ENCODE data around the gene RNF214. TPM values are rescaled to one million over a fixed set of nuclear protein-coding genes. Genes with fewer than 3 reads are reported as not detected.

The RNF214 gene
- total and polyA plus RNA-seq, 12 donors, result 7.3 to 33.5 (median 25.4) TPM

DNA sequence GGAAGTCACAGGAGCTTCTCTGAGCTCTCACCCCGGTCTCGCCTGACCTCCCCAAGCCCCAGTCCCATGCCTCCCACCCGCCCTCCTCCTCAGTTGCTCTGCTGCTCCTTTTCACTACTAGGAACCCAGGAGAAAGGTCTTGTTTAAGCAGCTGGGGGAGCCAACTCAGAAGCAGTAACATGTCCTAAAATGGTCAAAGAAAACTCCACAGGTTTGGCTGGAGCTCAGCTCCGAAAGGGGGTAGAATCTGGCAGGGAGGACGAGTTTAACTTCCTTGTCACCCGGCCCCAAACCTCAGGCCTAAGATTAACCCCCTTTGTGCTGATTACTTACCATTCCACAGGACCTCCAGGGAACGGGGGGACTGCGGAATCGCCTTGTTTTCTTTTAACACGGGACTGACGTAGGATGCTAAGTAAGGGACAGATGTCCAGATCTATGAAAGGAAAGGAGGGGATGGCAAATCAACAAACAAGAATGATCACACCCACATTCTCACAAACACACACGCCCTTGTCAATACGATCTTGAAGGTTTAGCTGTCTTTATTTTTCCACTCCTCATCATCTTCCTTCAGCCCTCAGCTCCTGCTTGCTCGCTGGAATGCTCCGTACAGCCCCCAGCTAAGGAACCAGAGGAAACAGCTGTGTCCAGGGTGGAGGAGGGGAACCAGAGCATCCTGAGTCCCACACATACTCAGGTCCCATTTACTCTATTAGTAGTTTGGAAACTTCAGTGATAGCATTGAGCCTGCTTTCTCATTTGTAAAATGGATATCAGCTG lies 14.1 kb upstream of the RNF214 start:
- TF ChIP-seq, protein P1, sequence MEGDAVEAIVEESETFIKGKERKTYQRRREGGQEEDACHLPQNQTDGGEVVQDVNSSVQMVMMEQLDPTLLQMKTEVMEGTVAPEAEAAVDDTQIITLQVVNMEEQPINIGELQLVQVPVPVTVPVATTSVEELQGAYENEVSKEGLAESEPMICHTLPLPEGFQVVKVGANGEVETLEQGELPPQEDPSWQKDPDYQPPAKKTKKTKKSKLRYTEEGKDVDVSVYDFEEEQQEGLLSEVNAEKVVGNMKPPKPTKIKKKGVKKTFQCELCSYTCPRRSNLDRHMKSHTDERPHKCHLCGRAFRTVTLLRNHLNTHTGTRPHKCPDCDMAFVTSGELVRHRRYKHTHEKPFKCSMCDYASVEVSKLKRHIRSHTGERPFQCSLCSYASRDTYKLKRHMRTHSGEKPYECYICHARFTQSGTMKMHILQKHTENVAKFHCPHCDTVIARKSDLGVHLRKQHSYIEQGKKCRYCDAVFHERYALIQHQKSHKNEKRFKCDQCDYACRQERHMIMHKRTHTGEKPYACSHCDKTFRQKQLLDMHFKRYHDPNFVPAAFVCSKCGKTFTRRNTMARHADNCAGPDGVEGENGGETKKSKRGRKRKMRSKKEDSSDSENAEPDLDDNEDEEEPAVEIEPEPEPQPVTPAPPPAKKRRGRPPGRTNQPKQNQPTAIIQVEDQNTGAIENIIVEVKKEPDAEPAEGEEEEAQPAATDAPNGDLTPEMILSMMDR (IDR thresholded peaks at IDR 0.05), result no peak
- intact Hi-C loops (cut with DNase I), result loop anchor here in 2 of 10 donors (5.0 kb wide), 2 partner anchors 41 to 426 kb away; partner anchors contain the start of genes APOA5 (in 1 of the 2) and SIDT2 (in 1 of the 2)
- H3K27ac ChIP-seq, result peak overlapping the region; percentile 79 to 97 (median 88)
- no peak overlapping the region for H3K4me3 ChIP-seq
- peak in 7 of 8 donors; percentile 1 to 29 (median 16) for ATAC-seq
- peaks cover 0 to 100% (median 47%) of the 10 kb centered on the region in 9 donors for H3K36me3 ChIP-seq
- DNase-seq, result peak; percentile 30 to 61
- H3K27me3 ChIP-seq, result no peaks in the 10 kb centered on the region
- H3K4me1 ChIP-seq, result peaks cover 32 to 70% (median 54%) of the 10 kb centered on the region in 9 donors
- no peaks in the 10 kb centered on the region for H3K9me3 ChIP-seq
- 50% methylated on average over 15 of the region's 15 CpGs for WGBS, 2 donors

GRCh38 chr11:117219001-117219400 lies 13.5 kb upstream of the RNF214 start:
- intact Hi-C loops (cut with DNase I), result loop anchor here in 2 of 10 donors (5.0 kb wide), 2 partner anchors 42 to 427 kb away; partner anchors contain the start of genes APOA5 (in 1 of the 2) and SIDT2 (in 1 of the 2)
- peaks cover 32 to 70% (median 54%) of the 10 kb centered on the region in 9 donors for H3K4me1 ChIP-seq
- DNase-seq, result peak in 1 of 2 donors; percentile 15

GRCh38 chr11:117219455-117219854 lies 13.0 kb upstream of the RNF214 start:
- Histone ChIP-seq H3K36me3 (peaks cover 0 to 100% (median 46%) of the 10 kb centered on the region in 9 donors), H3K27ac (peak overlapping the region; percentile 82 to 97 (median 90)), H3K4me1 (peaks cover 32 to 70% (median 54%) of the 10 kb centered on the region in 9 donors), H3K9me3 (no peaks in the 10 kb centered on the region), H3K27me3 (no peaks in the 10 kb centered on the region), H3K4me3 (no peak overlapping the region)
- WGBS, 2 donors, result 88 to 92% methylated on average over 8 of the region's 8 CpGs
- no peak for ATAC-seq
- intact Hi-C loops (cut with DNase I), result loop anchor here in 2 of 10 donors (5.0 kb wide), 2 partner anchors 42 to 427 kb away; partner anchors contain the start of genes APOA5 (in 1 of the 2) and SIDT2 (in 1 of the 2)
- peak in 1 of 2 donors; percentile 10 for DNase-seq
- TF ChIP-seq, protein P1 (IDR thresholded peaks at IDR 0.05), result no peak

More at GRCh38 chr11:117219001-117219400, 13.5 kb upstream of the RNF214 start:
- TF ChIP-seq, protein P1 (IDR thresholded peaks at IDR 0.05), result no peak
- Histone ChIP-seq H3K27ac (peak overlapping the region; percentile 79 to 97 (median 88)), H3K36me3 (peaks cover 0 to 100% (median 49%) of the 10 kb centered on the region in 9 donors), H3K27me3 (no peaks in the 10 kb centered on the region), H3K9me3 (no peaks in the 10 kb centered on the region), H3K4me3 (no peak overlapping the region)
- no peak for ATAC-seq
- WGBS, 2 donors, result 80 to 87% methylated on average over 9 of the region's 9 CpGs

DNA sequence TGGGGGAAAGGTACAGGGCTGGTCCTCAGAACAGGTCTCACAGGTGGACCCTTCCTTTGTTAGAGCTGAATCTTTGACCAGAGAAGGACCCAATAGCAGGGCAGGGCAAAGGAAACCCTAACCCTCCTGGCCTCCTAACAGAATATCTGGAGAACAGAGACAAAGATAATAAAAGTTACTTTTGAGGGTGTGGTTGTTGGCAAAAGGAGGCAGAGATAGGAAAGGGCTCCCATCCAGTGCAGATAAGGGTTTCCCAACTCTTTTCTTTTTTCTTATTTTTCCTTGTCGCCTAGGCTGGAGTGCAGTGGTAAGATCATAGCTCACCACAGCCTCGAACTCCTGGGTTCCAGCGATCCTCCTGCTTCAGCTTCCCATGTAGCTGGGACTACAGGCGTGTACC lies 12.5 kb upstream of the RNF214 start:
- Histone ChIP-seq H3K36me3 (peaks cover 0 to 100% (median 41%) of the 10 kb centered on the region in 9 donors), H3K4me1 (peaks cover 32 to 70% (median 54%) of the 10 kb centered on the region in 9 donors)

More for the DNA sequence above, 12.5 kb upstream of the RNF214 start:
- ATAC-seq (no peak), DNase-seq (no peak)
- Histone ChIP-seq H3K27ac (peak overlapping the region; percentile 82 to 97 (median 90)), H3K27me3 (no peaks in the 10 kb centered on the region), H3K9me3 (no peaks in the 10 kb centered on the region), H3K4me3 (no peak overlapping the region)
- TF ChIP-seq, protein P1 (IDR thresholded peaks at IDR 0.05), result no peak
- 90 to 94% methylated on average over 4 of the region's 4 CpGs for WGBS, 2 donors
- intact Hi-C loops (cut with DNase I), result loop anchor here (2.0 to 10.0 kb wide), 12 partner anchors 38 to 428 kb away; partner anchors contain the start of genes APOA5 (in 3 of the 10), PAFAH1B2 (in 3 of the 10) and SIDT2 (in 3 of the 10)

All from heart right ventricle (tissue), 16 donors.